Trophoblast cell (in vitro differentiated cells and primary cell): Measurements from ENCODE around the gene ZNF473.
"Not testable (repeated sequence)": the region's sequence is repeated elsewhere in the genome, so short reads cannot be mapped to it uniquely, and the experiment has no call there.

ENCODE experiments used
- DNase-seq, 2 donors: peaks; one replicate each; pipeline ENCODE4 v3.0.0-alpha.2; 2016
- H2AFZ ChIP-seq: 2 replicates; pipeline ENCODE4 v1.6.1; 2013; ENCODE audit warnings: low read length, moderate library complexity, mild to moderate bottlenecking; ENCODE audit not compliant: insufficient read depth, poor library complexity
- H2AK5ac ChIP-seq: 2 replicates; pipeline ENCODE4 v1.6.1; 2013; ENCODE audit warnings: mild to moderate bottlenecking, low read length
- H2BK120ac ChIP-seq: 2 replicates; pipeline ENCODE4 v1.6.1; 2013; ENCODE audit warnings: low read length, mild to moderate bottlenecking, moderate library complexity; ENCODE audit not compliant: insufficient read depth, poor library complexity
- H2BK12ac ChIP-seq: 2 replicates; pipeline ENCODE4 v1.6.1; 2013; ENCODE audit warnings: mild to moderate bottlenecking, low read length, moderate library complexity
- H2BK5ac ChIP-seq: 2 replicates; pipeline ENCODE4 v1.6.1; 2013; ENCODE audit warnings: low read length, low read depth, moderate library complexity, mild to moderate bottlenecking; ENCODE audit not compliant: poor library complexity
- H3K14ac ChIP-seq: 2 replicates; pipeline ENCODE4 v1.6.1; 2013; ENCODE audit warnings: mild to moderate bottlenecking, low read length
- H3K18ac ChIP-seq: 2 replicates; pipeline ENCODE4 v1.6.1; 2013; ENCODE audit warnings: mild to moderate bottlenecking, low read length
- H3K23ac ChIP-seq: 2 replicates; pipeline ENCODE4 v1.6.1; 2013; ENCODE audit warnings: low read length
- H3K27ac ChIP-seq: 2 replicates; pipeline ENCODE4 v1.5.1; 2013; ENCODE audit warnings: low read depth, mild to moderate bottlenecking, inconsistent platforms, low read length, moderate library complexity
- H3K27me3 ChIP-seq: 2 replicates; pipeline ENCODE4 v1.6.1; 2013; ENCODE audit warnings: inconsistent platforms, mild to moderate bottlenecking, low read length, moderate library complexity; ENCODE audit not compliant: insufficient read depth
- H3K36me3 ChIP-seq, 2 experiments: 1 replicate in 1 of 2; 2 replicates in 1 of 2; pipeline ENCODE4 v1.6.1; 2013; ENCODE audit warnings: low read length in 2 of 2, mild to moderate bottlenecking in 2 of 2, moderate library complexity in 1 of 2; ENCODE audit not compliant: insufficient read depth in 2 of 2, control insufficient read depth in 1 of 2
- H3K4ac ChIP-seq: 2 replicates; pipeline ENCODE4 v1.6.1; 2013; ENCODE audit warnings: low read depth, mild to moderate bottlenecking, low read length, moderate library complexity
- H3K4me1 ChIP-seq, 2 experiments: 1 replicate in 1 of 2; 2 replicates in 1 of 2; pipeline ENCODE4 v1.6.1; 2013; ENCODE audit warnings: low read length in 2 of 2, mild to moderate bottlenecking in 2 of 2, moderate library complexity in 1 of 2; ENCODE audit not compliant: insufficient read depth in 2 of 2, control insufficient read depth in 1 of 2
- H3K4me2 ChIP-seq: 2 replicates; pipeline ENCODE4 v1.6.1; 2013; ENCODE audit warnings: inconsistent platforms, mild to moderate bottlenecking, low read length, moderate library complexity
- H3K4me3 ChIP-seq: 2 replicates; pipeline ENCODE4 v1.5.1; 2013; ENCODE audit warnings: mild to moderate bottlenecking, low read depth, low read length, inconsistent platforms
- H3K79me1 ChIP-seq: one replicate; pipeline ENCODE4 v1.6.1; 2013; ENCODE audit warnings: low read length
- H3K79me2 ChIP-seq: 2 replicates; pipeline ENCODE4 v1.6.1; 2013; ENCODE audit warnings: low read length, mild to moderate bottlenecking; ENCODE audit not compliant: control insufficient read depth, insufficient read depth, poor library complexity
- H3K9ac ChIP-seq: 2 replicates; pipeline ENCODE4 v1.6.1; 2013; ENCODE audit warnings: mild to moderate bottlenecking, low read length
- H3K9me3 ChIP-seq: 2 replicates; pipeline ENCODE4 v1.6.1; 2013; ENCODE audit warnings: low read depth, mild to moderate bottlenecking, control low read depth, inconsistent platforms, low read length; ENCODE audit not compliant: insufficient read depth
- H4K12ac ChIP-seq: 2 replicates; pipeline ENCODE4 v1.6.1; 2013; ENCODE audit warnings: low read depth, mild to moderate bottlenecking, low read length, moderate library complexity
- H4K8ac ChIP-seq: 2 replicates; pipeline ENCODE4 v1.6.1; 2013; ENCODE audit warnings: low read depth, mild to moderate bottlenecking, low read length, moderate library complexity
- H4K91ac ChIP-seq: one replicate; pipeline ENCODE4 v1.6.1; 2013; ENCODE audit warnings: low read depth, mild to moderate bottlenecking, low read length, moderate library complexity
- WGBS: extraction: QIAGEN DNeasy Blood & Tissue Kit; methylation state at CpG from one replicate; pipeline ENCODE4 v1.1.7; 2013; ENCODE audit warnings: missing lambda C conversion rate; ENCODE audit not compliant: insufficient read length, insufficient coverage; ENCODE audit errors: extremely low coverage; 5-methylcytosine and 5-hydroxymethylcytosine counted together

ZNF473 gene

GRCh38 chr19:50084440-50084839, 58.6 kb downstream of the ZNF473 start:
- no CpG with 5 or more reads among the region's 2 CpGs for WGBS
- H4K12ac ChIP-seq, H3K4ac ChIP-seq, H3K4me3 ChIP-seq, H3K79me2 ChIP-seq, H3K23ac ChIP-seq, H3K4me1 ChIP-seq, H4K8ac ChIP-seq, H3K27ac ChIP-seq, H3K79me1 ChIP-seq, H3K36me3 ChIP-seq, DNase-seq, H3K9ac ChIP-seq, H2AFZ ChIP-seq, H3K14ac ChIP-seq, H2AK5ac ChIP-seq, H4K91ac ChIP-seq, H3K18ac ChIP-seq, H3K27me3 ChIP-seq, H2BK12ac ChIP-seq, H2BK5ac ChIP-seq, H2BK120ac ChIP-seq, H3K9me3 ChIP-seq, H3K4me2 ChIP-seq: not testable (repeated sequence)

- H3K79me2 ChIP-seq, H3K79me1 ChIP-seq, DNase-seq, H4K8ac ChIP-seq, H3K9me3 ChIP-seq, H2BK12ac ChIP-seq, H3K4me2 ChIP-seq, H3K23ac ChIP-seq, H3K9ac ChIP-seq, H3K4me3 ChIP-seq, H3K36me3 ChIP-seq, H3K4ac ChIP-seq, H3K18ac ChIP-seq, H3K14ac ChIP-seq, H2BK5ac ChIP-seq, H2BK120ac ChIP-seq, H4K91ac ChIP-seq, H2AFZ ChIP-seq, H4K12ac ChIP-seq, H3K27ac ChIP-seq, H3K4me1 ChIP-seq, H3K27me3 ChIP-seq, H2AK5ac ChIP-seq: not testable (repeated sequence)
- WGBS = no CpG with 5 or more reads among the region's 4 CpGs
These were observed 61.3 kb downstream of the ZNF473 start for GRCh38 chr19:50087153-50087552.

GRCh38 chr19:50090706-50091105, 64.9 kb downstream of the ZNF473 start:
- not testable (repeated sequence) for H4K91ac ChIP-seq, H2AFZ ChIP-seq, H3K14ac ChIP-seq, H3K79me1 ChIP-seq, H3K4me3 ChIP-seq, H3K4ac ChIP-seq, H3K27ac ChIP-seq, H3K9me3 ChIP-seq, H3K9ac ChIP-seq, H3K18ac ChIP-seq, H4K12ac ChIP-seq, H2BK5ac ChIP-seq, H3K79me2 ChIP-seq, H3K27me3 ChIP-seq, H4K8ac ChIP-seq, H2AK5ac ChIP-seq, H3K23ac ChIP-seq, H3K4me1 ChIP-seq, H3K4me2 ChIP-seq, H2BK12ac ChIP-seq, H3K36me3 ChIP-seq, H2BK120ac ChIP-seq
- no CpG with 5 or more reads among the region's 10 CpGs for WGBS
- peak in 1 of 2 donors; percentile 13 for DNase-seq

- not testable (repeated sequence) for H3K27me3 ChIP-seq, H3K27ac ChIP-seq, H4K12ac ChIP-seq, H3K14ac ChIP-seq, H3K9ac ChIP-seq, H2BK120ac ChIP-seq, H3K4me2 ChIP-seq, H3K36me3 ChIP-seq, H3K9me3 ChIP-seq, H2BK12ac ChIP-seq, H3K4ac ChIP-seq, H3K18ac ChIP-seq, H3K4me1 ChIP-seq, H3K79me2 ChIP-seq, H4K8ac ChIP-seq, H3K4me3 ChIP-seq, H4K91ac ChIP-seq, H2AK5ac ChIP-seq, DNase-seq, H3K23ac ChIP-seq, H2BK5ac ChIP-seq, H2AFZ ChIP-seq, H3K79me1 ChIP-seq
- no CpG with 5 or more reads among the region's 9 CpGs for WGBS
These were observed 66.0 kb downstream of the ZNF473 start for GRCh38 chr19:50091786-50092185.
